GM13976 (cell line): Measurements from ENCODE around the gene CCNE1.

ENCODE experiments used
- DNase-seq: peaks from one replicate; pipeline ENCODE4 v3.0.0; 2012; ENCODE audit warnings: low spot score
- CTCF ChIP-seq: IDR thresholded peaks from 2 replicates; pipeline ENCODE4 v1.5.1; 2012; ENCODE audit warnings: borderline replicate concordance, mild to moderate bottlenecking; ENCODE audit not compliant: insufficient read depth; ENCODE audit errors: extremely low read depth, missing control alignments, control extremely low read depth
- in situ Hi-C: fragments of 300-500 bp; cut with MboI; formaldehyde crosslinking; loops from one replicate; pipeline ENCODE4 v1.12.0; 2022; ENCODE audit warnings: low sequenced_read_pairs, mixed read lengths, inconsistent platforms; ENCODE audit not compliant: unreplicated experiment

Gene CCNE1

GRCh38 chr19:29860492-29860891, 48.7 kb downstream of the CCNE1 start:
- TF ChIP-seq CTCF, result no peak
- no peak for DNase-seq
- in situ Hi-C loops, result loop anchor here (25.0 kb wide), 1 partner anchor 802 kb away; no protein-coding TSS in a partner anchor

GRCh38 chr19:29861574-29861973, 49.8 kb downstream of the CCNE1 start:
- no peak for TF ChIP-seq CTCF
- DNase-seq, result no peak
- in situ Hi-C loops, result loop anchor here (25.0 kb wide), 1 partner anchor 801 kb away; no protein-coding TSS in a partner anchor

GRCh38 chr19:29866011-29866410, 54.2 kb downstream of the CCNE1 start:
- TF ChIP-seq CTCF, result no peak
- DNase-seq, result no peak
- in situ Hi-C loops, result loop anchor here (25.0 kb wide), 1 partner anchor 796 kb away; no protein-coding TSS in a partner anchor

GRCh38 chr19:29867984-29868383, 56.2 kb downstream of the CCNE1 start:
- in situ Hi-C loops, result loop anchor here (25.0 kb wide), 1 partner anchor 794 kb away; no protein-coding TSS in a partner anchor
- no peak for TF ChIP-seq CTCF
- no peak for DNase-seq

GRCh38 chr19:29871143-29871542, 59.4 kb downstream of the CCNE1 start:
- in situ Hi-C loops, result loop anchor here (10.0 to 25.0 kb wide), 2 partner anchors 136 to 791 kb away; no protein-coding TSS in a partner anchor
- DNase-seq, result no peak
- no peak for TF ChIP-seq CTCF

- TF ChIP-seq CTCF, result no peak
- no peak for DNase-seq
- in situ Hi-C loops, result loop anchor here (10.0 to 25.0 kb wide), 2 partner anchors 137 to 790 kb away; no protein-coding TSS in a partner anchor
These were observed 60.5 kb downstream of the CCNE1 start for GRCh38 chr19:29872224-29872731.
